Jurkat, Clone E6-1 (cell line): ENCODE data around the gene PRR14. TPM values are rescaled to one million over a fixed set of nuclear protein-coding genes. Genes with fewer than 3 reads are reported as not detected.

Experiments used
- DNase-seq: peaks from one replicate; pipeline ENCODE4 v3.0.0-alpha.2; 2011; ENCODE audit warnings: low read depth, low spot score
- H3K4me3 ChIP-seq: 2 replicates; pipeline ENCODE4 v1.5.1; 2011; ENCODE audit warnings: mild to moderate bottlenecking, low read length, control low read depth, moderate library complexity
- polyA plus RNA-seq: library from polyadenylated mRNA; unstranded; fragments of >200 nt; gene quantifications from one replicate; pipeline ENCODE4 v1.2.1, GENCODE V29; 2012; ENCODE audit warnings: missing spikeins; ENCODE audit not compliant: insufficient read length, insufficient read depth

The PRR14 gene
- 24.5 TPM for polyA plus RNA-seq

- DNase-seq, result peak; percentile 99
- peak within 1 kb of the TSS; percentile 97 for H3K4me3 ChIP-seq
These were observed at the start of gene PRR14 for GRCh38 chr16:30650369-30651123. TSS of gene PRR14 (plus strand) at chr16:30650960. CDS start at chr16:30651646, 686 bp downstream.

GRCh38 chr16:30601966-30602365, 48.8 kb upstream of the PRR14 start:
- DNase-seq, result no peak
- no peak overlapping the region for H3K4me3 ChIP-seq

- no peak for DNase-seq
- H3K4me3 ChIP-seq, result no peak overlapping the region
These were observed 48.0 kb upstream of the PRR14 start for GRCh38 chr16:30602616-30603277.

DNA sequence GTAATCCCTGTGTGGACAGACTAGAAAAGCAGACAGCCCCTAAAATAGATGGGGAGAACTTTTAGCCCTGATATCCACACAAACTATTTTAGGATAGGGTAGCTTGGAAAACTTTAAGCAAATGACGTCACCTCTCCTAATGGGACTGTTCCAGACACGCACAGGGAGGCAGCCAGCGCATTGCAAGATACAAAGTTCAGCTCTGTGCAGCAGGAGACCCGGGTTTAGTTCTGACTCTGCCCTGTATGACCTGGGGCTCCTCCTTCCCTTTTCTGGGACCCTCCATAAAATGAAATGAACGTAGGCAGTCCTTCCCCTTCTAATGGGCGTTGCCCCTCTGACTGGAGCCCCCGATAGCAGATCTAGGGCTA, 46.8 kb upstream of the PRR14 start:
- DNase-seq, result no peak
- H3K4me3 ChIP-seq, result no peak overlapping the region

DNA sequence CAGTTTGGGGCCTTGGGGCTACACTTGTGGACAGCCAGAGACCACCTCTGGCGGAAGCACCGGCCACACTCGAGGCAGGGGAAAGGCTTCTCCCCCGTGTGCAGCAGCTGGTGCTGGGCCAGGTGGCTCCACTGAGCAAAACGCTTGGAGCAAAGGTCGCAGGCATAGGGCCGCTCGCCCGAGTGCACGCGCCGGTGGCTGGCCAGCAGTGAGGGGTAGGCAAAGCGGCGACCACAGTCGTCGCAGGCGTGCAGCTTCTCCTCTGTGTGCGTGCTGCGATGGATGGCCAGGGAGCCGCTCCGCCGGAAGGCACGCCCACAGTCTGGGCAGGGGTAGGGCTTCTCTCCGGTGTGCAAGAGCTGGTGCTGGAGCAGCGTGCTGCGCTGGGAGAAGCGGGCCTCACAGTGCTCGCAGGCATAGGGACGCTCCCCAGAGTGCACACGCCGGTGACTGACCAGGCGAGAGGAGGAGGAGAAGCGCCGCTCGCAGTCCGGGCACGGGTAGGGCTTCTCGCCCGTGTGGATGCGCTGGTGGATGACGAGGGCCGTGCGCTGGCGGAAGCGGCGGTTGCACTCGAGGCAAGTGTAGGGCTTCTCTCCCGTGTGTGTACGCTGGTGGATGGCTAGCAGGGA, 46.3 kb upstream of the PRR14 start:
- no peak overlapping the region for H3K4me3 ChIP-seq
- DNase-seq, result no peak

DNA sequence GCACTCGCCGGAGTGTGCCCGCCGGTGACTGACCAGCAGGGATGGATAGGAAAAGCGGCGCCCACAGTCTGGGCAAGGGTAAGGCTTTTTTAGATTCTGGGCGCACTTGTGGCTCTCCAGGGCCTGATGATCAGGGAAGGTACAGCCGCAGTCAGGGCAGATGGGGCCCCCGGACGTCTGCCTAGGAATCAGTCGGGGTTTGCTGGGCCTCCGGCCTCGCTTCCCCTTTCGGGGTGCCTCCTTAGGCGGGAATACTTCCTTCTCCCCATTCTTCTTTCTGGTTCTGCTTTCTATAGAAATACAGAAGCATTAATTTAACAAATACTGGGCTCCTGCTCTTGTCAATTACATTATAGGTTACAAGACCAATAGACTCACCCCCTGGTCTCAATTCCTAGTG, 45.6 kb upstream of the PRR14 start:
- DNase-seq, result no peak
- H3K4me3 ChIP-seq, result no peak overlapping the region

DNA sequence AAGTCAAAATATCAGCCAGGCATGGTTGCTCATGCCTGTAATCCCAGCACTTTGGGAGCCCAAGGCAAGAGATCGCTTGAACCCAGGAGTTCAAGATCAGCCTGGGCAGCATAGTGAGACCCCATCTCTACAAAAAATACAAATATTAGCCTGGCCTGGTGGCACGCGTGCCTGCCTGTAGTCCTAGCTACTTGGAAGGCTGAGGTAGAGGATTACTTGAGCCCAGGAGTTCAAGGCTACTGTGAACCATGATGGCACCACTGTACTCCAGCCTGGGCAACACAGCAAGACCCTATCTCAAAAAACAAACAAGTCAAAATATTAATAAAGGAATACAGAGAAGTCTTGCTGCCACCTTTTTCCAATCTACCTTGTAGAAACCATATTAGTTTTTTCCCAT, 44.8 kb upstream of the PRR14 start:
- no peak overlapping the region for H3K4me3 ChIP-seq
- DNase-seq, result no peak

DNA sequence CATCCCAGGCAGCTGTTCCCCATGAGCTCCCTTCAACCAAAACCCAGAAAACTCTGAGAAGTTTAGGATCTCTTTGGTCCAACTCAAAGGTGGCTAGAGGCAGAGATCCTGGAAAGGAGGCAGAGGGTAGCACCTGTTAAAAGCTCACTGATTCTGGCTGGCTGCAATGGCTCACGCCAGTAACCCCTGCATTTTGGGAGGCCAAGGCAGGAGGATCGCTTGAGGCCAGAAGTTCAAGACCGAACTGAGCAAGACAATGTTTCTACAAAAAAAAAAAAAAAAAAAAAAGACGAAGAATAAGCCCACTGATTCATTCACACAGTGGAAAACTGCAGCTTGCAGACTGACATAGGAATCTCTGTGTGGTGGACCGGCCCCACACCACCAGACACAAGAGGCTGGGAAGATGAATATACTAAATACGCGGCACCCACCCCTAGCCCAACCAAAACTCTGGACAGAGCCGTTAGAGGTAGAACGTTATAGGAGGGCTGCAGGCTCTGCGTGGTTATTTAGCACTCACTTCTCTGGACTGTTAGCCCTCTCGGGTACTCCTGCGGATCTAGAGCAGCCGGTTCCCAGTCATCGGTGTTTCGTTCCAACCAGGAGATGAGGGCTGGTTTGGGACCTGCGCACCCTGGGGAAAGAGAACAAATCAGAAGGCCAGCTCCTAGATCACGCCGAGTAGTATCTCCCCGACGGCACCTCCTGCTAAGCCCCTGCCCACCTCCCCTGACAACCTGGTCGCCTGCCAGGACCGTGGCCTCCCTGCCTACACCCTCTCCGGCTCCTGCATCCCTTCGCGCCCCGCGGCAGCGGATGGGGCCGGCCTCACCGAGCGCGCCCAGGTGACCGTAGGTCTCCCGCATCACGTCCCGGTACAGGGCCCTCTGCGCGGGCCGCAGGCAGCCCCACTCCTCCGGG, 41.5 kb upstream of the PRR14 start:
- no peak for DNase-seq

GRCh38 chr16:30609926-30610839, 40.6 kb upstream of the PRR14 start, which contains the start of gene ZNF689:
TSS of gene ZNF689 (minus strand) at chr16:30610389. CDS start at chr16:30610041, 348 bp downstream.
- peak within 1 kb of the TSS; percentile 97 for H3K4me3 ChIP-seq
- peak; percentile 98 for DNase-seq

More for the DNA sequence above, 41.5 kb upstream of the PRR14 start:
- H3K4me3 ChIP-seq, result peak overlapping the region; percentile 97

DNA sequence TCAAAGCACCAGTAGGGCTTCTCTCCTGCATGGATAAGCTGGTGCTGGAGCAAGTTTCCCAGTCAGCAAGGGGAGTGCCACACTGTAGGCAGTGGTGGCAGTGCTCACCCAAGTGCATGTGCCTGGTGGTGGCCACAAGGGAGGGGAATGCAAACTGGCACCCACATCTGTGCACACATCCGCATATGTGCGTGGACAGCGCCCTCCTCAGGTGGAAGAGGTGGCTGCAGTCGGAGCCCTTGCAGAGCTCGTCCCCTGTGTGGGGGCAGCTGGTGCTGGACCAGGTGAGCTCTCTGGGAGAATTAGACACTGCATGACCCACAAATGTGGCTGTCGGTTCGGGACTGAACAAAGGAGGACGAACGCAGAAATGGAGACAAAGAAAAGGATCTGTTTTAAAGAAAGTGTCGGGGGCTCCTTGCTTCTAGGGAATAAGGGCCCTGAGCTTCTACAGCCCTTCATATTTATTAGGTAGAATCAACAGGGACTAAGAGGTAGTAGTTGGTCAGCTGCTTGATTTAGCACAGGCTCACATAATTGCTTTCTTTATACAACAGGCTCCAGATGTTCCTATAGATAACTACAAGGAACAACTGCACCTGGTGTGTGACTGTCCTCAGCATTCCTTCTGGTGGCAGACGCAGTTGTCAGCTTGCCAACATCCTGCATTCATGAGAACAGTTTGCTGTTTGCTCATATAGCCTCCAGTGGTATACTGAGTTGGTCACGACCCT, 35.2 kb upstream of the PRR14 start:
- H3K4me3 ChIP-seq, result no peak overlapping the region
- DNase-seq, result peak; percentile 88

GRCh38 chr16:30619202-30619601, 31.6 kb upstream of the PRR14 start:
- no peak for DNase-seq
- no peak overlapping the region for H3K4me3 ChIP-seq

DNA sequence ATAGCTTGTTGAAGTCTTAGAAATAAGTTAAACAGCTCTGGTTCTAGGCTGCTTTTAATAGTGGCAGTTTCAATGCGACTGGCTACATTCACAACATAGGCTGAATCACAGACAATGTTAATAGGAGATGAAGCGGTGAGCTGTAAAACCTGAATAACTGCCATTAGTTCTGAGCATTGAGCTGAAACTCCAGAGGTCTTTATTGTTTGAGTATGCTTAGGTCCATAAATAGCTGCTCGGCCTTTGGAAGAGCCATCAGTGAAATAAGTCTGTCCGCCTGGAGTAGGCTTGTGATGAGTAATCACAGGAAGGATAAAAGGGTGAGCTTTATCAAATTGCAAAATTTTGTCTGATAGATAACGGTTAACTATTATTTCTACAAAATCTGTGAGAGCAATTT, 31.1 kb upstream of the PRR14 start:
- DNase-seq, result no peak

GRCh38 chr16:30620169-30620568, 30.6 kb upstream of the PRR14 start:
- H3K4me3 ChIP-seq, result no peak overlapping the region

More for the DNA sequence above, 31.1 kb upstream of the PRR14 start:
- H3K4me3 ChIP-seq, result no peak overlapping the region

DNA sequence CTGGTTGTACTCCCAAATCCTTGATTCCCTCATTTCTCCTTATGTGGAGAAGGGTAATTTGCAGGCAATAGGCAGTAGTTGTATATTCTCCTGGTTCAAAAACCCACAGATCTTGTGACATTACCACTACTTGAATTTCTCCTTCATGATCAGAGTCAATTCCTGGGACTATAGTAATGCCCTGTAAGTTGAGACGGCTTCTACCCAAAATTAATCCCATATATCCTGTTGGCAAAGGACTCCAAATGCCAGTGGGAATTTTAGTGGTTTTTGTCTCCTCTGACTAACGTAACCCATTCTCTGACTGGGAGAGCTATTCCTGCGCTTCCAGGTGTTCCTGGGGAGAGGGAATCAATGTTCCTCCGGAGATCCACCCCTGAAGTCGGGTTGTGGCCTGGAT, 29.0 kb upstream of the PRR14 start:
- no peak for DNase-seq
- H3K4me3 ChIP-seq, result no peak overlapping the region

More at GRCh38 chr16:30620169-30620568, 30.6 kb upstream of the PRR14 start:
- DNase-seq, result no peak

DNA sequence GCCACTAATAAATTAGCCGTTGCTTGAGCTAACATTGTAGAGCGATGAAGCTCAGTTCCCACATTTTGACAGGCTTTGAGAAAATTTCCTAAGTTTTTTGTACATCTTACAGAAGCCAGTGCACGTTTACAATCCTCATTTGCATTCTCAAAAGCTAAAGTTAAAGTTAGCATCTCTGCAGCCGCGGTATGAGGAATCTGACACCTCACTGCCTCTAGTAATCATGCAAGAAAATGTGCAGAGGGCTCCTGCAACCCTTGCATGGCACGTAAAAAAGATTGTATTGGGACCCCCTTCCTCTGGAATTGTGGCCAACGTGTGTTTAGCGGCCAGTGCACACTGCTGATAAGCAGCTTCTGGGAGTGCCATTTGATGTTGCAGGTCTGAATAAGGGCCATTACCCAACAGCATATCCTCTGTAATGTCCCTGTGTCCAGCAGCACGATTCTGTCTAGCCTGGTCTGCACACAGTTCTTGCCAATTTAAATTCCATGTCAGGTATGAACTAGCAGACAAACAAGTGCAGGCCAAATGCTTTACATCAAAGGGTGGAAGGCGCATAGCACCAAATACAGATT, 28.2 kb upstream of the PRR14 start:
- DNase-seq, result no peak

GRCh38 chr16:30623536-30624283, 27.1 kb upstream of the PRR14 start:
- peak overlapping the region; percentile 51 for H3K4me3 ChIP-seq
- peak; percentile 94 for DNase-seq

More for the DNA sequence above, 28.2 kb upstream of the PRR14 start:
- H3K4me3 ChIP-seq, result peak overlapping the region; percentile 51
